ENCODE results near the gene SLC25A45. TPM values are rescaled to one million over a fixed set of nuclear protein-coding genes. Genes with fewer than 3 reads are reported as not detected.
A peak's percentile ranks its signal among the peaks of the same experiment; 100 is the strongest.

SLC25A45 gene
- polyA plus RNA-seq, 2 of the 4 experiments (the other 2 are of a cell fraction), result 3.1 to 8.1 TPM

DNA sequence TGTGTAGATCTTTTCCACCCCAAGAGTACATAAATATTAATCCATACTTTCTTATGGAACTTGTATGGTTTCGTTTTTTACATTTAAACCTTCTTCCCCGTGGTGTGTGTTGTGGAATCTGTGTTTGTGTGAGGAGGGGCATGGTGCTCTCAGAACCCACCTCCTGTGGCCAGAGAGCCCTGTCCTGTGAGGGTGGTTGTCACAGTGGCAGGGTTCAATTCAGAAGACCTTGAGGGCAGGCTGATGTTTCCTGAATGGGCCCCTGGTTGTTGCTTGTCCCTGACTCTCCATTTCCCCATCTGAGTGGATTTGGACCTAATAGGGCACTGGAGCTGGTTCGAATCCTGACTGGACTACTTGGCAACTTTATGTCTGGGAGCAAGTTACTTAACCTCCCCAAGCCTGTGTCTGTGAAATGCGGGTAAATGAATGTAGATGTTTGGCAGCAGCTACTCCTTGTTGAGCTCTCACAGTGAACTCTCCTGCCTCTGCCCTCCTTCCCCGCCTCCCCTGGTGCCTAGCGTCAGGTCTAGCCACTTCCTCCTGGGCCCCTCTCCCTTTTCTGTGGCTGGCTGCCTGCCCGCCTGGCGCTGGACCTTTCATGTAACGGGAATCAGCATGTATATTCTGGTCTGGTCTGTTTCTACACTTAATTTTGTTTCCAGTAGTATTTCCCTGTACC lies 47.4 kb upstream of the SLC25A45 start (continued):
- TF ChIP-seq, protein P1, sequence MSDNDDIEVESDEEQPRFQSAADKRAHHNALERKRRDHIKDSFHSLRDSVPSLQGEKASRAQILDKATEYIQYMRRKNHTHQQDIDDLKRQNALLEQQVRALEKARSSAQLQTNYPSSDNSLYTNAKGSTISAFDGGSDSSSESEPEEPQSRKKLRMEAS (IDR thresholded peaks at IDR 0.05), result 0 out of 2 replicates have a peak, but pooled peaks have one; percentile 6
- TF ChIP-seq KDM1A (IDR thresholded peaks at IDR 0.05; ENCODE audit: low read depth) (no peak), ESRRA (IDR thresholded peaks at IDR 0.05; ENCODE audit: borderline replicate concordance, low read length) (no peak), ZSCAN20 (CRISPR knock-in tag; IDR thresholded peaks at IDR 0.05) (no peak; the same call in 1 of the 2 replicates), CHD2 (IDR thresholded peaks at IDR 0.05; ENCODE audit: low read length, partially characterized antibody) (peak; percentile 44), EP300 (IDR thresholded peaks at IDR 0.05) (no peak), HDAC2 (IDR thresholded peaks at IDR 0.05) (no peak), RFX5 (IDR thresholded peaks at IDR 0.05) (no peak), PHF8 (IDR thresholded peaks at IDR 0.05; ENCODE audit: borderline replicate concordance, low read depth) (no peak), MYC (IDR thresholded peaks at IDR 0.05; ENCODE audit: borderline replicate concordance, low read length) (no peak), FOSB (CRISPR knock-in tag; IDR thresholded peaks at IDR 0.05) (peak; percentile 94), CEBPB (IDR thresholded peaks at IDR 0.05) (no peak), RCOR1 (IDR thresholded peaks at IDR 0.05; ENCODE audit: low read depth, low read length) (no peak), RNF2 (IDR thresholded peaks at IDR 0.05; ENCODE audit: borderline replicate concordance, low read depth) (no peak), TP53 (CRISPR knock-in tag; IDR thresholded peaks at IDR 0.05) (peak; percentile 91), HOXA7 (CRISPR knock-in tag; IDR thresholded peaks at IDR 0.05) (no peak; the same call in none of the 2 replicates), FOXS1 (CRISPR knock-in tag; IDR thresholded peaks at IDR 0.05) (no peak), TFCP2L1 (CRISPR knock-in tag; IDR thresholded peaks at IDR 0.05) (peak; percentile 98), ZFP36 (IDR thresholded peaks at IDR 0.05; ENCODE audit: borderline replicate concordance, partially characterized antibody) (no peak), HOXB5 (CRISPR knock-in tag; IDR thresholded peaks at IDR 0.05) (no peak)
- TF ChIP-seq, protein P2, sequence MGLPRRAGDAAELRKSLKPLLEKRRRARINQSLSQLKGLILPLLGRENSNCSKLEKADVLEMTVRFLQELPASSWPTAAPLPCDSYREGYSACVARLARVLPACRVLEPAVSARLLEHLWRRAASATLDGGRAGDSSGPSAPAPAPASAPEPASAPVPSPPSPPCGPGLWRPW (IDR thresholded peaks at IDR 0.05), result no peak
- TF ChIP-seq, protein P3, sequence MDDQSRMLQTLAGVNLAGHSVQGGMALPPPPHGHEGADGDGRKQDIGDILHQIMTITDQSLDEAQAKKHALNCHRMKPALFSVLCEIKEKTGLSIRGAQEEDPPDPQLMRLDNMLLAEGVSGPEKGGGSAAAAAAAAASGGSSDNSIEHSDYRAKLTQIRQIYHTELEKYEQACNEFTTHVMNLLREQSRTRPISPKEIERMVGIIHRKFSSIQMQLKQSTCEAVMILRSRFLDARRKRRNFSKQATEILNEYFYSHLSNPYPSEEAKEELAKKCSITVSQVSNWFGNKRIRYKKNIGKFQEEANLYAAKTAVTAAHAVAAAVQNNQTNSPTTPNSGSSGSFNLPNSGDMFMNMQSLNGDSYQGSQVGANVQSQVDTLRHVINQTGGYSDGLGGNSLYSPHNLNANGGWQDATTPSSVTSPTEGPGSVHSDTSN (IDR thresholded peaks at IDR 0.05), result peak; percentile 37; the same call in 1 of the 2 replicates
- TF ChIP-seq, protein P4, sequence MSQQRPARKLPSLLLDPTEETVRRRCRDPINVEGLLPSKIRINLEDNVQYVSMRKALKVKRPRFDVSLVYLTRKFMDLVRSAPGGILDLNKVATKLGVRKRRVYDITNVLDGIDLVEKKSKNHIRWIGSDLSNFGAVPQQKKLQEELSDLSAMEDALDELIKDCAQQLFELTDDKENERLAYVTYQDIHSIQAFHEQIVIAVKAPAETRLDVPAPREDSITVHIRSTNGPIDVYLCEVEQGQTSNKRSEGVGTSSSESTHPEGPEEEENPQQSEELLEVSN (IDR thresholded peaks at IDR 0.05; ENCODE audit: borderline replicate concordance, low read depth), result no peak

DNA sequence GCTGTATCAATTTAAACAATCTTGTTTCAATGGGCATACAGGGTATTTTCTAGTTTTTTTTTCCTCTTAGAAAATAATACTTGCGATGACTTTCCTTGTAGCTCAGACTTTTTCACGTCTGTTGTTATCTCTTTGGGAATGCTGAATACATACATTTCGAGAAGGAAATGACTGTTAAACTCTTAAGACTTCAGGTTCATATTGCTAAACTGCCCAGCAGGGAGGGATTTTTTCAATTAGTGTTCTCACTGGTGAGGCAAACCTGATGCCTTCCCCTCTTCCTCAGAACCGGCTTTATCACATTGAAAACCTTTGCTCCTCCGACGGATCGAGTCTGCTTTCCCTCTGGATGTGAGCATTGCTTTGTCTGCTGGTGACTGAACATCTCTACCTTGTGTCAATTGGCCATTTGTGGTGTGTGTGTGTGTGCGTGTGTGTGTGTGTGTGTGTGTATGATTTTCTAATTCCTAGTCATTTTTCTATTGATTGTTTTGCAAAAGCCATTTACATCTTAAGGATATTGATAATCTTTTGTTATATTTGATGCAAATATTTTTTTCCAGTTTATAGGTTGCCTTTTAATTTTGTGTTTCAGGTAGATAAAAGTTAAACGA lies 46.7 kb upstream of the SLC25A45 start:
- POLR2A ChIA-PET, result interaction anchor here (1.0 to 17.5 kb wide), 8 partner anchors 11 to 74 kb away, joined by 3 to 756 read pairs (median 4); partner anchors contain the start of genes MALAT1 and NEAT1
- TF ChIP-seq, protein P5, sequence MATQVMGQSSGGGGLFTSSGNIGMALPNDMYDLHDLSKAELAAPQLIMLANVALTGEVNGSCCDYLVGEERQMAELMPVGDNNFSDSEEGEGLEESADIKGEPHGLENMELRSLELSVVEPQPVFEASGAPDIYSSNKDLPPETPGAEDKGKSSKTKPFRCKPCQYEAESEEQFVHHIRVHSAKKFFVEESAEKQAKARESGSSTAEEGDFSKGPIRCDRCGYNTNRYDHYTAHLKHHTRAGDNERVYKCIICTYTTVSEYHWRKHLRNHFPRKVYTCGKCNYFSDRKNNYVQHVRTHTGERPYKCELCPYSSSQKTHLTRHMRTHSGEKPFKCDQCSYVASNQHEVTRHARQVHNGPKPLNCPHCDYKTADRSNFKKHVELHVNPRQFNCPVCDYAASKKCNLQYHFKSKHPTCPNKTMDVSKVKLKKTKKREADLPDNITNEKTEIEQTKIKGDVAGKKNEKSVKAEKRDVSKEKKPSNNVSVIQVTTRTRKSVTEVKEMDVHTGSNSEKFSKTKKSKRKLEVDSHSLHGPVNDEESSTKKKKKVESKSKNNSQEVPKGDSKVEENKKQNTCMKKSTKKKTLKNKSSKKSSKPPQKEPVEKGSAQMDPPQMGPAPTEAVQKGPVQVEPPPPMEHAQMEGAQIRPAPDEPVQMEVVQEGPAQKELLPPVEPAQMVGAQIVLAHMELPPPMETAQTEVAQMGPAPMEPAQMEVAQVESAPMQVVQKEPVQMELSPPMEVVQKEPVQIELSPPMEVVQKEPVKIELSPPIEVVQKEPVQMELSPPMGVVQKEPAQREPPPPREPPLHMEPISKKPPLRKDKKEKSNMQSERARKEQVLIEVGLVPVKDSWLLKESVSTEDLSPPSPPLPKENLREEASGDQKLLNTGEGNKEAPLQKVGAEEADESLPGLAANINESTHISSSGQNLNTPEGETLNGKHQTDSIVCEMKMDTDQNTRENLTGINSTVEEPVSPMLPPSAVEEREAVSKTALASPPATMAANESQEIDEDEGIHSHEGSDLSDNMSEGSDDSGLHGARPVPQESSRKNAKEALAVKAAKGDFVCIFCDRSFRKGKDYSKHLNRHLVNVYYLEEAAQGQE (IDR thresholded peaks at IDR 0.05), result no peak; the same call in 1 of the 2 replicates
- TF ChIP-seq MYC (IDR thresholded peaks at IDR 0.05; ENCODE audit: borderline replicate concordance, low read length) (peak; percentile 54; the same call in 1 of the 2 replicates), CEBPB (IDR thresholded peaks at IDR 0.05) (no peak), ZNF302 (CRISPR knock-in tag; IDR thresholded peaks at IDR 0.05) (no peak), FOXS1 (CRISPR knock-in tag; IDR thresholded peaks at IDR 0.05) (no peak), FOSL2 (IDR thresholded peaks at IDR 0.05) (no peak), FOSL2 (CRISPR knock-in tag; IDR thresholded peaks at IDR 0.05) (no peak; the same call in 1 of the 2 replicates), MAFK (IDR thresholded peaks at IDR 0.05; ENCODE audit: partially characterized antibody) (no peak), GATA3 (IDR thresholded peaks at IDR 0.05; ENCODE audit: borderline replicate concordance) (0 out of 2 replicates have a peak, but pooled peaks have one; percentile 6), BHLHE40 (IDR thresholded peaks at IDR 0.05; ENCODE audit: low read depth, low read length) (no peak), JUNB (IDR thresholded peaks at IDR 0.05) (no peak), RFX5 (IDR thresholded peaks at IDR 0.05) (no peak), SREBF2 (IDR thresholded peaks at IDR 0.05) (no peak)
- TF ChIP-seq, protein P3 (IDR thresholded peaks at IDR 0.05), result no peak

More for the DNA sequence above, 46.7 kb upstream of the SLC25A45 start:
- Histone ChIP-seq H3K4me3 (peak overlapping the region; percentile 95; the same call in 2 of the 3 replicates), H3K27ac (peak overlapping the region; percentile 97 to 100), H3K4me1 (peaks cover 48% of the 10 kb centered on the region), H3K4me2 (peak overlapping the region; percentile 89), H3K9me3 (no peaks in the 10 kb centered on the region)
- no peak for FAIRE-seq
- peak; percentile 5 to 9 for ATAC-seq
- CTCF ChIA-PET, result interaction anchor here (0.5 to 1.8 kb wide), 3 partner anchors 76 to 85 kb away, joined by 3 to 7 read pairs (median 5); no protein-coding TSS in a partner anchor
- peak in 1 of 2 experiments; percentile 84 for DNase-seq (ENCODE audit: low read depth in 1 of 2, low spot score in 1 of 2)
- WGBS (ENCODE audit: missing lambda C conversion rate), result 5% methylated on average over 9 of the region's 9 CpGs

Measured in A549 (cell line).